ENCODE data around the gene PNPLA1.

PNPLA1 gene

GRCh38 chr6:36317623-36318022 lies 47.8 kb downstream of the PNPLA1 start:
- TF ChIP-seq, protein P1, sequence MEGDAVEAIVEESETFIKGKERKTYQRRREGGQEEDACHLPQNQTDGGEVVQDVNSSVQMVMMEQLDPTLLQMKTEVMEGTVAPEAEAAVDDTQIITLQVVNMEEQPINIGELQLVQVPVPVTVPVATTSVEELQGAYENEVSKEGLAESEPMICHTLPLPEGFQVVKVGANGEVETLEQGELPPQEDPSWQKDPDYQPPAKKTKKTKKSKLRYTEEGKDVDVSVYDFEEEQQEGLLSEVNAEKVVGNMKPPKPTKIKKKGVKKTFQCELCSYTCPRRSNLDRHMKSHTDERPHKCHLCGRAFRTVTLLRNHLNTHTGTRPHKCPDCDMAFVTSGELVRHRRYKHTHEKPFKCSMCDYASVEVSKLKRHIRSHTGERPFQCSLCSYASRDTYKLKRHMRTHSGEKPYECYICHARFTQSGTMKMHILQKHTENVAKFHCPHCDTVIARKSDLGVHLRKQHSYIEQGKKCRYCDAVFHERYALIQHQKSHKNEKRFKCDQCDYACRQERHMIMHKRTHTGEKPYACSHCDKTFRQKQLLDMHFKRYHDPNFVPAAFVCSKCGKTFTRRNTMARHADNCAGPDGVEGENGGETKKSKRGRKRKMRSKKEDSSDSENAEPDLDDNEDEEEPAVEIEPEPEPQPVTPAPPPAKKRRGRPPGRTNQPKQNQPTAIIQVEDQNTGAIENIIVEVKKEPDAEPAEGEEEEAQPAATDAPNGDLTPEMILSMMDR (IDR thresholded peaks at IDR 0.05) = no peak
- TF ChIP-seq ZFX (IDR thresholded peaks at IDR 0.05; ENCODE audit: borderline replicate concordance) = no peak
- H3K27ac ChIP-seq = no peak overlapping the region

DNA sequence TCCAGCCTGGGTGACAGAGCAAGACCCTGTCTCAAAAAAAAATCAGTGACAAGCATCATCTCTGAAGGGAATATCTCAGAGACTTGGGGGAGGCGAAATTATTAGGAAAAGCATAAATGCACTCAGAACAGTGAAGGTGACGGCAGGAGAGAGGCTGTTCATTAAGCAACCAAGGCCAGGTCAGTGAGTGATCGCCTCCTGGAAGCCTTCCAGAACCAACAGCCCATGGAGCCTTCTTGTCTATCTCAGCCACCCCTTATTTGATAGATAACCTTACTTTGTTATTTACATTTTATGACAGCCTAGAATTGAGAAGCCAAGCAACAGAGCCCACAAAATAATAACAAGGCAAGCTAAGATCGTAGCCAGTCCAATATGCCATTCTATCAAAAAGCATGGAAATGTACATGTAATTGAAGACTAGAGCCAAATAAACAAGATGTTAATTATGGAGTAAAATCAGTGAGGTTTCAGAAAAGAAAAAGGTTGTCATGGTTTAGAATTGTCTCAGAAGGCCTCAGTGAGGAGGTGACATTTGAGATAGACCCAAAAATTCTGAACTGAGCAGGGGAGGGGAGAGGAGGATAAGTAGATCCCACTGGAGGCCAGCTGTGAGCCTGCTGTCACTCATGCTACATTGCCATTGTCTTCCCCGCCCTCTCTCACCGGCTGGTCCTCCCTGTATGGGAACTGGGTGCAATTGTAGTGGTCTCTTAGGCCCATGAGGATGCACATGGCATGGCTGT lies 49.0 kb downstream of the PNPLA1 start:
- TF ChIP-seq ZFX (IDR thresholded peaks at IDR 0.05; ENCODE audit: borderline replicate concordance) = no peak
- TF ChIP-seq, protein P1 (IDR thresholded peaks at IDR 0.05) = no peak
- H3K27ac ChIP-seq = peak overlapping the region; percentile 2; the same call in 1 of the 2 replicates

DNA sequence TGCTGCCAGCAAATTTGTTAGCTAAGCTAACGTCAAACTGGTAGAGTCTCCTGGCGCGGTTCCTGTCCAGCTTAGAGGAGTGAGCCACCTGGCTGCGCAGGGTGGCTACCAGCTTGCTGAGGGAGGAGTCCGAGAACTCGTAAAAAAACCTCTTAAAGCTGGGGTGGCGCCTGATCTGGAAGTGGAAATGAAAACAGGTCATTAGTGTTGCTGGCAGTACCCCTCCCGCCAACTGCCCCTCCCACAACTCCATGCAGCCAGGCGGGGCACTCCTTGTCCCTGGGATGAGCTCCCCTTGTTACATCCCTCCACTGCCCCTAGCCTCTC lies 49.5 kb downstream of the PNPLA1 start:
- TF ChIP-seq, protein P1 (IDR thresholded peaks at IDR 0.05) = peak; percentile 18
- no peak for TF ChIP-seq ZFX (IDR thresholded peaks at IDR 0.05; ENCODE audit: borderline replicate concordance)
- peak overlapping the region; percentile 2; the same call in 1 of the 2 replicates for H3K27ac ChIP-seq

GRCh38 chr6:36319821-36320220 lies 50.0 kb downstream of the PNPLA1 start:
- peak overlapping the region; percentile 2; the same call in 1 of the 2 replicates for H3K27ac ChIP-seq
- TF ChIP-seq, protein P1 (IDR thresholded peaks at IDR 0.05) = no peak

GRCh38 chr6:36320475-36320874 lies 50.6 kb downstream of the PNPLA1 start:
- no peak overlapping the region for H3K27ac ChIP-seq
- TF ChIP-seq, protein P1 (IDR thresholded peaks at IDR 0.05) = no peak
- no peak for TF ChIP-seq ZFX (IDR thresholded peaks at IDR 0.05; ENCODE audit: borderline replicate concordance)

DNA sequence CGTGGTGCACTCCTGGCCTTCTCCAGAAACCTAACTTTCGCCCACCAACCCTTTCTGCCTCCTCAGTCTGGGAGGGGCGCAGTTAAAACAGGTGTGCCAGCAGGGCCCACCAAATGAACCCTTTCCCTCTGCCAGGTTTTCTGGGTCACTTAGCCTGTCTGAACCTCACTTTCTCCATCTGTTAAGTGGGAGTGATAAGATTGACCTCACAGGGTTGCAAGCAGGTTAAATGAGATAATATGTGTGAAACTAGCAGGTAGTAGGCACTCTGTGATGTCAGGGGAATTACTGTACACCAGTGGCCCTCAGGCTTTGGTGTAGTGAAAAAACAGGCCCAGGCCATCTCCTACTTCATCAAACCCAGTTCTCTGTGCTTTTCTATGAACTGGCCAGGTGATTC lies 52.7 kb downstream of the PNPLA1 start:
- H3K27ac ChIP-seq = no peak overlapping the region
- TF ChIP-seq ZFX (IDR thresholded peaks at IDR 0.05; ENCODE audit: borderline replicate concordance) = no peak
- TF ChIP-seq, protein P1 (IDR thresholded peaks at IDR 0.05) = no peak

- no peak overlapping the region for H3K27ac ChIP-seq
- no peak for TF ChIP-seq ZFX (IDR thresholded peaks at IDR 0.05; ENCODE audit: borderline replicate concordance)
- TF ChIP-seq, protein P1 (IDR thresholded peaks at IDR 0.05) = no peak
Measured at GRCh38 chr6:36323062-36323461, 53.2 kb downstream of the PNPLA1 start.

Measured in 22Rv1 (cell line).